HS-5 (cell line): ENCODE results near the gene TBC1D22B.

Experiments
- DNase-seq: peaks from one replicate; pipeline ENCODE4 v3.0.0-alpha.2; 2012; ENCODE audit warnings: low read depth

The TBC1D22B gene

GRCh38 chr6:37357288-37357687, 99.7 kb downstream of the TBC1D22B start:
- no peak for DNase-seq

- DNase-seq: no peak
These were observed 100.3 kb downstream of the TBC1D22B start for GRCh38 chr6:37357860-37358259.

GRCh38 chr6:37359039-37359438, 101.5 kb downstream of the TBC1D22B start:
- DNase-seq: no peak

- DNase-seq: no peak
These were observed 104.7 kb downstream of the TBC1D22B start for GRCh38 chr6:37362101-37362828.

- DNase-seq: no peak
These were observed 108.2 kb downstream of the TBC1D22B start for GRCh38 chr6:37365791-37366190.

- DNase-seq: no peak
These were observed 109.3 kb downstream of the TBC1D22B start for GRCh38 chr6:37366910-37367309.

- DNase-seq: no peak
These were observed 111.4 kb downstream of the TBC1D22B start for GRCh38 chr6:37368961-37369320.

GRCh38 chr6:37369321-37370201, 112.0 kb downstream of the TBC1D22B start:
- no peak for DNase-seq

GRCh38 chr6:37371154-37372083, 113.8 kb downstream of the TBC1D22B start:
- no peak for DNase-seq

- no peak for DNase-seq
These were observed 114.5 kb downstream of the TBC1D22B start for GRCh38 chr6:37372116-37372515.

- no peak for DNase-seq
These were observed 116.4 kb downstream of the TBC1D22B start for GRCh38 chr6:37373822-37374471.

GRCh38 chr6:37375376-37375775, 117.8 kb downstream of the TBC1D22B start:
- DNase-seq: no peak

GRCh38 chr6:37376078-37376743, 118.6 kb downstream of the TBC1D22B start:
- DNase-seq: no peak

GRCh38 chr6:37381579-37381978, 124.0 kb downstream of the TBC1D22B start:
- peak; percentile 29 for DNase-seq
